HepG2 (cell line): ENCODE measurements around the gene TTC9. TPM values are rescaled to one million over a fixed set of nuclear protein-coding genes. Genes with fewer than 3 reads are reported as not detected.

Experiments used
- ATAC-seq: fragments of 200-7000 bp; cut with Tn5 transposase; 3 replicates; pipeline ENCODE4 v1.9.1; 2020; ENCODE audit warnings: mild to moderate bottlenecking, moderate library complexity
- BruUV-seq: library from RNA; stranded (reverse); fragments of 400-500 nt; replicated peaks from 2 replicates; lab custom pipeline; 2021; lab: Mats Ljungman, UMichigan
- CTCF ChIA-PET: fragments of 300-600 bp; formaldehyde crosslinking; extraction: SDS; loops from one replicate; lab custom pipeline; 2021; ENCODE audit warnings: low total read pairs, inconsistent platforms, low intra/inter-chr PET ratio; lab: Yijun Ruan, JAX
- POLR2A ChIA-PET: fragments of 350-600 bp; sonication (Branson Sonifier 250); formaldehyde crosslinking; loops from one replicate; lab custom pipeline; 2020; ENCODE audit warnings: antibody characterized with exemption, inconsistent platforms; lab: Yijun Ruan, JAX
- DNase-seq: peaks from one replicate; pipeline ENCODE4 v3.0.0-alpha.2; 2015; ENCODE audit warnings: low spot score
- FAIRE-seq: peaks from 3 replicates; lab custom pipeline; 2011; peaks lifted over from hg19 to GRCh38; lab: Jason Lieb, UNC
- H2AFZ ChIP-seq: one replicate; pipeline ENCODE4 v1.6.1; 2011; ENCODE audit warnings: low read length, inconsistent platforms
- H3K27ac ChIP-seq: fragments of 300-600 bp; 3 replicates; pipeline ENCODE4 v1.8.0; 2011; ENCODE audit warnings: mixed run types, mild to moderate bottlenecking, mixed read lengths, low read length, inconsistent platforms; ENCODE audit not compliant: insufficient read depth; ENCODE audit errors: extremely low read length
- H3K27me3 ChIP-seq, 2 experiments: fragments of 200-600 bp in 1 of 2; 2 replicates in 1 of 2; 3 replicates in 1 of 2; pipeline versions ENCODE4 v1.6.0 to v1.8.0; 2011; ENCODE audit warnings: low read length in 2 of 2, mild to moderate bottlenecking in 2 of 2, moderate library complexity in 2 of 2, inconsistent platforms in 1 of 2; ENCODE audit not compliant: insufficient read depth in 2 of 2, control insufficient read depth in 1 of 2
- H3K36me3 ChIP-seq, 2 experiments: fragments of 200-600 bp in 1 of 2; replicated peaks in 1 of 2; 2 replicates in 1 of 2; 3 replicates in 1 of 2; pipeline versions ENCODE4 v1.5.1 to v1.8.0; 2011; ENCODE audit warnings: low read length in 2 of 2, inconsistent platforms in 1 of 2; ENCODE audit not compliant: insufficient read depth in 2 of 2, control insufficient read depth in 1 of 2
- H3K4me1 ChIP-seq: 2 replicates; pipeline ENCODE4 v1.5.1; 2012; ENCODE audit warnings: low read length, inconsistent platforms; ENCODE audit not compliant: insufficient read depth
- H3K4me2 ChIP-seq: 2 replicates; pipeline ENCODE4 v1.6.0; 2011; ENCODE audit warnings: low read depth, low read length, inconsistent platforms
- H3K4me3 ChIP-seq, 3 experiments: fragments of 200-600 bp in 1 of 3; sonication (generic), shearing (Covaris generic) in 1 of 3; replicated peaks in 1 of 3; 2 replicates each; pipeline ENCODE4 v1.5.1; 2011 to 2016; ENCODE audit warnings: low read length in 3 of 3, inconsistent platforms in 2 of 3, low read depth in 2 of 3, mild to moderate bottlenecking in 2 of 3, control low read depth in 1 of 3, mixed read lengths in 1 of 3; ENCODE audit not compliant: insufficient read depth in 1 of 3
- H3K79me2 ChIP-seq: one replicate; pipeline ENCODE4 v1.6.1; 2011; ENCODE audit warnings: low read length, inconsistent platforms; ENCODE audit not compliant: insufficient read depth
- H3K9ac ChIP-seq: 2 replicates; pipeline ENCODE4 v1.6.0; 2011; ENCODE audit warnings: mild to moderate bottlenecking, low read depth, low read length, inconsistent platforms; ENCODE audit not compliant: insufficient read depth
- H3K9me3 ChIP-seq: 2 replicates; pipeline ENCODE4 v1.5.1; 2012; ENCODE audit warnings: mild to moderate bottlenecking, low read length
- H4K20me1 ChIP-seq: 2 replicates; pipeline ENCODE4 v1.6.0; 2011; ENCODE audit warnings: inconsistent platforms, mild to moderate bottlenecking, low read length, moderate library complexity; ENCODE audit not compliant: insufficient read depth
- MEIS2 ChIP-seq: sonication (generic); formaldehyde crosslinking; IDR thresholded peaks from 2 replicates; pipeline ENCODE4 v1.9.0; 2021; ENCODE audit warnings: mild to moderate bottlenecking, missing genetic modification reagents
- NFIC ChIP-seq: IDR thresholded peaks from 2 replicates; pipeline ENCODE4 v1.6.1; 2012; ENCODE audit warnings: mild to moderate bottlenecking, low read length, inconsistent platforms
- NKX3-1 ChIP-seq: sonication (generic); formaldehyde crosslinking; IDR thresholded peaks from 2 replicates; pipeline ENCODE4 v1.5.0; 2020; ENCODE audit warnings: missing genetic modification reagents
- SP4 ChIP-seq: sonication (generic); formaldehyde crosslinking; IDR thresholded peaks from 2 replicates; pipeline ENCODE4 v1.8.1; 2023; ENCODE audit warnings: mild to moderate bottlenecking, missing genetic modification reagents
- SPEN ChIP-seq: sonication (generic); formaldehyde crosslinking; IDR thresholded peaks from 2 replicates; pipeline ENCODE4 v1.5.1; 2020; ENCODE audit warnings: low read depth, mild to moderate bottlenecking, missing genetic modification reagents
- ZNF329 ChIP-seq: sonication (generic); formaldehyde crosslinking; IDR thresholded peaks from 2 replicates; pipeline ENCODE4 v1.9.0; 2021; ENCODE audit warnings: low read depth, mild to moderate bottlenecking, missing genetic modification reagents
- ZNF44 ChIP-seq: sonication (generic); formaldehyde crosslinking; IDR thresholded peaks from 2 replicates; pipeline ENCODE4 v1.5.1; 2020; ENCODE audit warnings: mild to moderate bottlenecking, missing genetic modification reagents
- WGBS: methylation state at CpG from one replicate; pipeline ENCODE4 v1.1.6; 2017; ENCODE audit warnings: low lambda C conversion rate; 5-methylcytosine and 5-hydroxymethylcytosine counted together
- in situ Hi-C: cut with HindIII; loops from 2 replicates; pipeline ENCODE4 v1.10.0; 2017; ENCODE audit warnings: low pct_unique_long_range_greater_than_20kb; ENCODE audit not compliant: extremely low pct_ligation_motif_present
- intact Hi-C: fragments of 100-400 bp; cut with micrococcal nuclease; formaldehyde crosslinking; loops from one replicate; pipeline ENCODE4 v1.10.0; 2022; ENCODE audit not compliant: unreplicated experiment
- polyA plus RNA-seq, 8 experiments: library from polyadenylated mRNA; depleted of rRNA in 3 of 8; stranded (reverse) in 7 of 8; unstranded in 1 of 8; fragments of >200 nt; fragmentation: Illumina TruSeq in 4 of 8; extraction: Trizol in 4 of 8; gene quantifications; 2 replicates each; pipeline versions ENCODE4 v1.2.1 to v1.2.3, GENCODE V29; 2011 to 2016; ENCODE audit warnings: low read depth in 4 of 8, missing spikeins in 1 of 8, mixed read lengths in 1 of 8; ENCODE audit not compliant: insufficient read depth in 1 of 8
- total RNA-seq, 5 experiments: library from RNA; depleted of rRNA; stranded (reverse); fragments of >200 nt; fragmentation: Illumina TruSeq; extraction: Trizol; gene quantifications; 2 replicates each; pipeline ENCODE4 v1.2.3, GENCODE V29; 2016; ENCODE audit warnings: low read depth in 1 of 5
- TF ChIP-seq, protein P1 (sequence below): sonication (generic); formaldehyde crosslinking; IDR thresholded peaks from 2 replicates; pipeline ENCODE4 v1.8.1; 2022; ENCODE audit warnings: mild to moderate bottlenecking, missing genetic modification reagents
- TF ChIP-seq, protein P2 (sequence below): IDR thresholded peaks from 2 replicates; pipeline ENCODE4 v1.6.1; 2018; ENCODE audit warnings: missing genetic modification reagents
- TF ChIP-seq, protein P3 (sequence below): sonication (generic); formaldehyde crosslinking; IDR thresholded peaks from 2 replicates; pipeline ENCODE4 v1.9.0; 2022; ENCODE audit warnings: low read depth, missing genetic modification reagents

Gene TTC9
- total and polyA plus RNA-seq, 2 of the 13 experiments (the other 11 are each of a cell fraction or from before 2014, with no cell fraction given), result 0.13 to 0.30 TPM

DNA sequence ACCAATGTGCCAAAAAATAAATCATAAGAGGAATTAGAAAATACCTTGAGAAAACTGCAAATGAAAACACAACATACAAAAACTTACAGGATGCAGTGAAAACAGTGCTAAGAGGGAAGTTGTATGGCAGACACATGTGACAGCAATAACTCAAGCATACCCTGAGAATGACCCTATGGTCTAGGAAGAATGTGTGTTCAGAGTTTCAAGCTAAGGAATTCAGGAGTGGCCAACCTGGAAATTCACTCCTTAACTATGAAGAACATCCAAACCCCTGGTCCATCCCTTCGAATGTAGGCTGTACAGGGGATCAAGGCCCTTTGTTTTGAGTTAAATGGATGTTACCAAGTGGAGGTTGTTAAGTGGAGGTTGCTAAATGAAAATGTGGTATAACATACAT is 16.7 kb upstream of the TTC9 start:
- WGBS, result 0% methylated on average over 1 of the region's 1 CpG
- in situ Hi-C loops (loop anchor here (5.0 to 25.0 kb wide), 2 partner anchors 197 to 337 kb away; no protein-coding TSS in a partner anchor), intact Hi-C loops (loop anchor here (5.0 kb wide), 1 partner anchor 347 kb away; no protein-coding TSS in a partner anchor)
- Histone ChIP-seq H3K36me3 (no peaks in the 10 kb centered on the region), H3K4me3 (no peak overlapping the region), H3K4me2 (no peak overlapping the region), H3K4me1 (no peaks in the 10 kb centered on the region), H2AFZ (no peak overlapping the region)
- BruUV-seq, result no TSS peak
- ChIA-PET CTCF (interaction anchor here (4.0 kb wide), 1 partner anchor 192 kb away, joined by 52 read pairs; no protein-coding TSS in a partner anchor), POLR2A (no interaction called here)
- no peak for DNase-seq
- TF ChIP-seq, protein P1, sequence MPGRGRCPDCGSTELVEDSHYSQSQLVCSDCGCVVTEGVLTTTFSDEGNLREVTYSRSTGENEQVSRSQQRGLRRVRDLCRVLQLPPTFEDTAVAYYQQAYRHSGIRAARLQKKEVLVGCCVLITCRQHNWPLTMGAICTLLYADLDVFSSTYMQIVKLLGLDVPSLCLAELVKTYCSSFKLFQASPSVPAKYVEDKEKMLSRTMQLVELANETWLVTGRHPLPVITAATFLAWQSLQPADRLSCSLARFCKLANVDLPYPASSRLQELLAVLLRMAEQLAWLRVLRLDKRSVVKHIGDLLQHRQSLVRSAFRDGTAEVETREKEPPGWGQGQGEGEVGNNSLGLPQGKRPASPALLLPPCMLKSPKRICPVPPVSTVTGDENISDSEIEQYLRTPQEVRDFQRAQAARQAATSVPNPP (CRISPR knock-in tag), result no peak
- no peak for TF ChIP-seq SPEN (CRISPR knock-in tag)
- TF ChIP-seq ZNF329 (CRISPR knock-in tag), result no peak
- TF ChIP-seq, protein P2, sequence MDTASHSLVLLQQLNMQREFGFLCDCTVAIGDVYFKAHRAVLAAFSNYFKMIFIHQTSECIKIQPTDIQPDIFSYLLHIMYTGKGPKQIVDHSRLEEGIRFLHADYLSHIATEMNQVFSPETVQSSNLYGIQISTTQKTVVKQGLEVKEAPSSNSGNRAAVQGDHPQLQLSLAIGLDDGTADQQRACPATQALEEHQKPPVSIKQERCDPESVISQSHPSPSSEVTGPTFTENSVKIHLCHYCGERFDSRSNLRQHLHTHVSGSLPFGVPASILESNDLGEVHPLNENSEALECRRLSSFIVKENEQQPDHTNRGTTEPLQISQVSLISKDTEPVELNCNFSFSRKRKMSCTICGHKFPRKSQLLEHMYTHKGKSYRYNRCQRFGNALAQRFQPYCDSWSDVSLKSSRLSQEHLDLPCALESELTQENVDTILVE (CRISPR knock-in tag), result no peak
- no peak for TF ChIP-seq NKX3-1
- TF ChIP-seq, protein P3, sequence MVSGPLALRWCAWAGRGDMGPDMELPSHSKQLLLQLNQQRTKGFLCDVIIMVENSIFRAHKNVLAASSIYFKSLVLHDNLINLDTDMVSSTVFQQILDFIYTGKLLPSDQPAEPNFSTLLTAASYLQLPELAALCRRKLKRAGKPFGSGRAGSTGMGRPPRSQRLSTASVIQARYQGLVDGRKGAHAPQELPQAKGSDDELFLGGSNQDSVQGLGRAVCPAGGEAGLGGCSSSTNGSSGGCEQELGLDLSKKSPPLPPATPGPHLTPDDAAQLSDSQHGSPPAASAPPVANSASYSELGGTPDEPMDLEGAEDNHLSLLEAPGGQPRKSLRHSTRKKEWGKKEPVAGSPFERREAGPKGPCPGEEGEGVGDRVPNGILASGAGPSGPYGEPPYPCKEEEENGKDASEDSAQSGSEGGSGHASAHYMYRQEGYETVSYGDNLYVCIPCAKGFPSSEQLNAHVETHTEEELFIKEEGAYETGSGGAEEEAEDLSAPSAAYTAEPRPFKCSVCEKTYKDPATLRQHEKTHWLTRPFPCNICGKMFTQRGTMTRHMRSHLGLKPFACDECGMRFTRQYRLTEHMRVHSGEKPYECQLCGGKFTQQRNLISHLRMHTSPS (CRISPR knock-in tag), result no peak
- TF ChIP-seq ZNF44, result no peak
- TF ChIP-seq SP4, result no peak
- no peak for TF ChIP-seq MEIS2 (CRISPR knock-in tag)
- no peak for TF ChIP-seq NFIC
- TF ChIP-seq, all 625 proteins: peak for 0
- FAIRE-seq (no peak), ATAC-seq (no peak)
- no peaks in the 10 kb centered on the region for H3K27me3 ChIP-seq
- no peak overlapping the region for H3K27ac ChIP-seq
- no peaks in the 10 kb centered on the region for H4K20me1 ChIP-seq
- no peaks in the 10 kb centered on the region for H3K79me2 ChIP-seq
- H3K9ac ChIP-seq, result no peak overlapping the region
- peaks cover 20% of the 10 kb centered on the region for H3K9me3 ChIP-seq
